Spleen (tissue), 11 donors: ENCODE results near the gene CCIN. TPM values are rescaled to one million over a fixed set of nuclear protein-coding genes. Genes with fewer than 3 reads are reported as not detected.

Experiments
- DNase-seq: peaks from one replicate; pipeline ENCODE4 v3.0.0-alpha.2; 2020
- H3K27ac ChIP-seq, 8 donors: fragments of 200-600 bp; sonication (generic) in 7 of 8; 1 replicate in 4 of 8; 2 replicates in 4 of 8; pipeline versions ENCODE4 v1.5.0 to v1.8.0; 2016 to 2021; ENCODE audit warnings: inconsistent platforms in 4 of 8, mild to moderate bottlenecking in 4 of 8, moderate library complexity in 1 of 8
- H3K27me3 ChIP-seq, 7 donors: fragments of 200-600 bp; sonication (generic) in 6 of 7; replicated peaks in 1 of 7; 1 replicate in 4 of 7; 2 replicates in 3 of 7; pipeline versions ENCODE4 v1.5.0 to v1.8.0; 2016 to 2021; ENCODE audit warnings: inconsistent platforms in 3 of 7, mild to moderate bottlenecking in 1 of 7
- H3K36me3 ChIP-seq, 6 donors: fragments of 200-600 bp; sonication (generic) in 5 of 6; 1 replicate in 4 of 6; 2 replicates in 2 of 6; pipeline versions ENCODE4 v1.5.0 to v1.8.0; 2016 to 2021; ENCODE audit warnings: inconsistent platforms in 2 of 6
- H3K4me1 ChIP-seq, 6 donors: fragments of 200-600 bp; sonication (generic) in 5 of 6; 1 replicate in 3 of 6; 2 replicates in 3 of 6; pipeline versions ENCODE4 v1.5.0 to v1.8.0; 2016 to 2021; ENCODE audit warnings: inconsistent platforms in 3 of 6
- H3K4me3 ChIP-seq, 8 donors: fragments of 200-600 bp; sonication (generic) in 7 of 8; 1 replicate in 4 of 8; 2 replicates in 4 of 8; pipeline versions ENCODE4 v1.5.0 to v1.8.0; 2016 to 2021; ENCODE audit warnings: inconsistent platforms in 4 of 8, mild to moderate bottlenecking in 4 of 8, moderate library complexity in 2 of 8
- H3K9me3 ChIP-seq, 8 donors: fragments of 200-600 bp; sonication (generic) in 7 of 8; 1 replicate in 4 of 8; 2 replicates in 4 of 8; pipeline versions ENCODE4 v1.5.0 to v1.8.0; 2016 to 2021; ENCODE audit warnings: inconsistent platforms in 4 of 8
- POLR2A ChIP-seq, 3 donors: fragments of 450-650 bp; IDR thresholded peaks; one replicate each; pipeline ENCODE4 v1.5.1; 2017; ENCODE audit warnings: antibody characterized with exemption in 3 of 3, mild to moderate bottlenecking in 1 of 3
- POLR2AphosphoS5 ChIP-seq, 3 donors: sonication (generic); formaldehyde crosslinking; IDR thresholded peaks; one replicate each; pipeline ENCODE4 v1.5.1; 2017; ENCODE audit warnings: antibody characterized with exemption in 3 of 3
- WGBS, 5 donors: extraction: QIAGEN DNeasy Blood & Tissue Kit in 3 of 5; methylation state at CpG; one replicate each; pipeline versions ENCODE4 v1.1.5 to v1.1.7; 2013 to 2018; 5-methylcytosine and 5-hydroxymethylcytosine counted together
- intact Hi-C: fragments of 100-400 bp; cut with DNase I; formaldehyde crosslinking; loops from one replicate; pipeline ENCODE4 v1.15.0; 2023; ENCODE audit warnings: low total_unique reads
- polyA plus RNA-seq, 3 donors: library from polyadenylated mRNA; stranded (reverse); fragments of 200-250 nt; gene quantifications; one replicate each; pipeline ENCODE4 v1.2.1, GENCODE V29; 2013
- total RNA-seq, 7 donors: library from RNA; depleted of rRNA in 3 of 7; stranded (reverse); fragments of >200 nt in 3 of 7; fragmentation: NEBNext Ultra II Directional in 4 of 7; extraction: Animal tissue kit (Norgen Biotek cat#: 25700) in 4 of 7; gene quantifications; one replicate each; pipeline versions ENCODE4 v1.1.0 to v1.2.1, GENCODE V29; 2016 to 2021
- TF ChIP-seq, protein P1 (sequence below), 11 experiments: fragments of 200-600 bp in 7 of 11; fragments of 450-650 bp in 4 of 11; sonication (generic) in 4 of 11; IDR thresholded peaks in 8 of 11; conservative IDR thresholded peaks in 3 of 11; 1 replicate in 7 of 11; 2 replicates in 4 of 11; pipeline versions ENCODE4 v1.4.0 to v1.8.0; 2016 to 2021; ENCODE audit warnings: antibody characterized with exemption in 11 of 11, inconsistent platforms in 4 of 11, mild to moderate bottlenecking in 1 of 11
- donor health status: healthy with polysubstance abuse.
- donor health status: DM: no; HTN: no; CAD: no; lungs with moderate emphysema.
- donor health status: DM: no; HTN: no; CAD: no.
- donor health status: Bipolar disorder and iron deficiency.
- donor health status: healthy.
- donor health status: DM: no; HTN: no; CAD: no.
- donor health status: DM: yes; HTN: yes; CAD: no.

Gene CCIN
- total and polyA plus RNA-seq, 10 donors, result 0.03 to 1.0 (median 0.13) TPM; not detected in 3

DNA sequence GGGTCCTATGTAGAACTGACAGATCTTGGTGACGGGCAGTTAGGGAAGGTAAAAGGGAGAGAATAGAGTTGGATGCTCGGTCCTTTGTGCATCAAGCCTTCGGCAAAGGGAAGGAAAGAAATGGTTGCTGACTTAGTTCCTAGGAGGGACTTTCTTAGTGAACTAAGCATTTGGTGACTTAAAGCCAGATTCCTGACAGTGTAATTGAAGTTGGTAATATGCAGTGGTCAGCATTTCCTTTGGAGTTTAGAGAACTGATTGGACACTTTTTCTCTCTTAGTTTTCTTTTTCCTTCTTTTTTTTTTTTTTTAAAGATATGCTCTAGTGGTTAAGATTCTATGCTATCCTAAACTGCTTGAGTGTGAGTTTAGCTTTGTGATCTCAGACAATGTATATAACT lies 23.8 kb downstream of the CCIN start:
- H3K4me3 ChIP-seq, result peak overlapping the region in 6 of 8 donors; percentile 77 to 99 (median 95)
- H3K9me3 ChIP-seq, result no peaks in the 10 kb centered on the region
- TF ChIP-seq, protein P1, sequence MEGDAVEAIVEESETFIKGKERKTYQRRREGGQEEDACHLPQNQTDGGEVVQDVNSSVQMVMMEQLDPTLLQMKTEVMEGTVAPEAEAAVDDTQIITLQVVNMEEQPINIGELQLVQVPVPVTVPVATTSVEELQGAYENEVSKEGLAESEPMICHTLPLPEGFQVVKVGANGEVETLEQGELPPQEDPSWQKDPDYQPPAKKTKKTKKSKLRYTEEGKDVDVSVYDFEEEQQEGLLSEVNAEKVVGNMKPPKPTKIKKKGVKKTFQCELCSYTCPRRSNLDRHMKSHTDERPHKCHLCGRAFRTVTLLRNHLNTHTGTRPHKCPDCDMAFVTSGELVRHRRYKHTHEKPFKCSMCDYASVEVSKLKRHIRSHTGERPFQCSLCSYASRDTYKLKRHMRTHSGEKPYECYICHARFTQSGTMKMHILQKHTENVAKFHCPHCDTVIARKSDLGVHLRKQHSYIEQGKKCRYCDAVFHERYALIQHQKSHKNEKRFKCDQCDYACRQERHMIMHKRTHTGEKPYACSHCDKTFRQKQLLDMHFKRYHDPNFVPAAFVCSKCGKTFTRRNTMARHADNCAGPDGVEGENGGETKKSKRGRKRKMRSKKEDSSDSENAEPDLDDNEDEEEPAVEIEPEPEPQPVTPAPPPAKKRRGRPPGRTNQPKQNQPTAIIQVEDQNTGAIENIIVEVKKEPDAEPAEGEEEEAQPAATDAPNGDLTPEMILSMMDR (IDR thresholded peaks at IDR 0.05 in 8 of 11, conservative IDR thresholded peaks at IDR 0.05 in 3 of 11), result no peak
- TF ChIP-seq POLR2AphosphoS5 (IDR thresholded peaks at IDR 0.05) (no peak), POLR2A (IDR thresholded peaks at IDR 0.05) (no peak)
- intact Hi-C loops, result no loop called here
- no peaks in the 10 kb centered on the region for H3K27me3 ChIP-seq
- H3K36me3 ChIP-seq, result peaks cover 0 to 43% (median 6%) of the 10 kb centered on the region in 6 donors
- no peak for DNase-seq
- peak overlapping the region in 2 of 8 donors; percentile 43 to 97 for H3K27ac ChIP-seq
- H3K4me1 ChIP-seq, result peaks cover 22 to 76% (median 48%) of the 10 kb centered on the region in 6 donors
- 49 to 59% (median 53%) methylated on average over 3 of the region's 3 CpGs for WGBS, 5 donors

DNA sequence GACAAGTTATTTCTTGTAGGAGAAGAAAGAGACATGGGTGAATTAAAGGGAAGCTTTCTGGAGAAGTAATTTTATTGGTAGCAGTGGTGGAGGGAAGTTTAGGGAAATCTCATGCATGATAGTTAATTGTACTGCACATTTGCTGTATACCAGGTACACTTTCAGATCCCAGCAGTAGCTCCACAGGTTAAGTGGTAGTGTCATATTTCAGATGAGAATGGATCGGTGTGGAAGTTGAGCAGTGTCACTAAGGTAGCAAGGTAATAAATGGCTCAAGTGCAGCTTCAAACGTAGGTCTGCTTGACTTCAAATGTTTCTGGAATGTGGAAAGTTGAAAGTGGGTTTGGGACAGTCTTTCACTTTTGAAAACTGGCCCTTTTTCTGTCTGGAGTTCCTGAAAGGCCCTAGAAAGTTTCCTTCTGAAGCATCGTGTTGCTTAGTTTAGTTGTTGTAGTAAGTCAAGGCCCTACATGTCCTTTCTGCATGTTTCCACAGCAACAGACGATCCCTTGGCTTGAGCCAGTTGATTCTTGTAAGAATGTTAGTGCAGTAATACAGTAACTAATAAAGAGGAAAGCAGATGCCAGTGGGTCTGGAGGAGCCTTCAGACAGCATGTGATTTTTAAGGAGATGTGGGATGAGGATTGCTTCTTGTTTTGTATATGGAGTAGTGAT lies 25.3 kb downstream of the CCIN start:
- H3K4me1 ChIP-seq, result peaks cover 22 to 74% (median 48%) of the 10 kb centered on the region in 6 donors
- H3K36me3 ChIP-seq, result peaks cover 0 to 57% (median 20%) of the 10 kb centered on the region in 6 donors
- intact Hi-C loops, result no loop called here
- peak overlapping the region in 2 of 8 donors; percentile 92 to 99 for H3K4me3 ChIP-seq
- H3K27me3 ChIP-seq, result no peaks in the 10 kb centered on the region
- H3K27ac ChIP-seq, result no peak overlapping the region
- no peaks in the 10 kb centered on the region for H3K9me3 ChIP-seq
- DNase-seq, result no peak
- TF ChIP-seq POLR2A (IDR thresholded peaks at IDR 0.05) (no peak), POLR2AphosphoS5 (IDR thresholded peaks at IDR 0.05) (no peak)
- TF ChIP-seq, protein P1 (IDR thresholded peaks at IDR 0.05 in 8 of 11, conservative IDR thresholded peaks at IDR 0.05 in 3 of 11), result no peak
- 54 to 72% (median 63%) methylated on average over 4 of the region's 4 CpGs for WGBS, 5 donors

DNA sequence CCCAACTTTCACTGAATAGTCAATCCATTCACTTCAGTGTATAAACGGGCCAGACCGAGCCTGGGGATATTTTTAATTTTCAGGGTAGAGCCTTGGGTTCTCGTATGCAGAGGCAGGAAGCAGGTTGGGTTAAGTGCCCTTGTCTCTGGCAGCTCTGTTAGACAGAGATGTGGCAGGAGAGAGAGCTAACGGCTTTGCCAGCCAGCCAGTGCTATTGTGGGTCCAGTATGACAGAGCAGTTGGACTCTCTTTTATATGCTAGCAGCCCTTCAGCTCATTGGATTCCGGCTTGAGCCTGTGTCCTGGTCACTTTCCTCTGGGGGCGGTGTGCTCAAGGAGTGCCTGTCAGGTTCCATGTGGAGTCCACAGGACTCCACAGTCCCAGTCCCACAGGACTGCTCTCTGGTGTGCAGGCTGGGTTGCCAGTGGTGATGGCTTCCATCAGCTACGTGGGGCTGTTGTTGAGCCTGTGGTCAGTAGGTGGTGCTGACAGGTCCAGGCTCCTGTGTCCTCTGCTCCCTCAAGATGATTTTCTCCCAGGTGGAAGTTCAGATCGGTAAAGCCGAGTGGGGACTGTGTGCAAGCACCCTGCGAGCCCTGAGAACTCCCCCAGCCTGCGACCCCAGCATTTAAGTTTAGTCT lies 35.8 kb downstream of the CCIN start:
- TF ChIP-seq, protein P1 (IDR thresholded peaks at IDR 0.05 in 8 of 11, conservative IDR thresholded peaks at IDR 0.05 in 3 of 11), result no peak
- TF ChIP-seq POLR2AphosphoS5 (IDR thresholded peaks at IDR 0.05), result no peak
- no peak for TF ChIP-seq POLR2A (IDR thresholded peaks at IDR 0.05)
- Histone ChIP-seq H3K4me1 (peaks cover 6 to 43% (median 27%) of the 10 kb centered on the region in 6 donors), H3K27ac (no peak overlapping the region), H3K4me3 (no peak overlapping the region), H3K36me3 (peaks cover 0 to 100% (median 96%) of the 10 kb centered on the region in 6 donors), H3K9me3 (no peaks in the 10 kb centered on the region), H3K27me3 (no peaks in the 10 kb centered on the region)
- DNase-seq, result no peak
- intact Hi-C loops, result no loop called here
- WGBS, 5 donors, result 81 to 90% (median 83%) methylated on average over 11 of the region's 11 CpGs

DNA sequence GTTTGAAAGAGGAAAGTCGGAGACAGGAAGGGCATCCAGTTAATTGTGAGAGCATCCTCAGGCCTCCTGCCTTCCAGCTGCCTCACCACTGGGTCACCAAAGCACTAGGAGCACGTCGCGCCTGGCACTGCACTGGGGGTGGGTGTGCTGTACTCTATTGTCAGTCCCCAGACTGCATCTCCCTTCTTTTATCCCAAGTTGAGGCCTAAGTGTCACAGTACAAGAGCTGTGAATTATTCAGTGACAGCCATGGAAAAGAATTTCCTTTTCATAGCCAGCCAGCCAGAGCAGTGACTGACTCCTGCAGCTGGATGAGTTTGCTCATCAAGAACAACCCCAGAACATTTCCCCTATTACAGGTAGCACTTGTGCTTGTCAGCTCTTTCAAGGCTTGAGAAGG lies 37.8 kb downstream of the CCIN start:
- H3K36me3 ChIP-seq, result peaks cover 0 to 100% (median 95%) of the 10 kb centered on the region in 6 donors
- no peak overlapping the region for H3K4me3 ChIP-seq
- peak overlapping the region in 3 of 8 donors; percentile 5 to 61 (median 15) for H3K27ac ChIP-seq
- WGBS, 5 donors, result 84 to 92% (median 85%) methylated on average over 4 of the region's 4 CpGs
- H3K9me3 ChIP-seq, result no peaks in the 10 kb centered on the region
- peaks cover 10 to 62% (median 42%) of the 10 kb centered on the region in 6 donors for H3K4me1 ChIP-seq
- H3K27me3 ChIP-seq, result no peaks in the 10 kb centered on the region
- no peak for TF ChIP-seq POLR2AphosphoS5 (IDR thresholded peaks at IDR 0.05)
- DNase-seq, result no peak
- intact Hi-C loops, result no loop called here
